Right lobe of liver (tissue), 4 donors: ENCODE results near the gene TLDC2.

ENCODE experiments used
- CTCF ChIP-seq, 4 donors: fragments of 200-600 bp in 3 of 4; fragments of 450-650 bp in 1 of 4; IDR thresholded peaks; one replicate each; pipeline versions ENCODE4 v1.5.1 to v1.8.0; 2016 to 2022; ENCODE audit warnings: antibody characterized with exemption in 4 of 4, mild to moderate bottlenecking in 2 of 4
- POLR2A ChIP-seq: fragments of 450-650 bp; IDR thresholded peaks from one replicate; pipeline ENCODE4 v1.6.1; 2017; ENCODE audit warnings: antibody characterized with exemption, mild to moderate bottlenecking
- donor health status: DM: no; HTN: no; CAD: no.
- donor health status: DM: no; HTN: no; CAD: no.
- donor health status: DM: no; HTN: yes; CAD: no.

GRCh38 chr20:36895036-36895435 lies 19.1 kb downstream of the TLDC2 start:
- no peak for TF ChIP-seq CTCF (IDR thresholded peaks at IDR 0.05)
- TF ChIP-seq POLR2A = no peak
